Measurements from ENCODE around the gene KRCC1.

- TF ChIP-seq CTCF (IDR thresholded peaks at IDR 0.05 in 4 of 5, conservative IDR thresholded peaks at IDR 0.05 in 1 of 5) (no peak), POLR2A (IDR thresholded peaks at IDR 0.05) (no peak)
Measured at GRCh38 chr2:88097891-88098557, 42.4 kb upstream of the KRCC1 start.
